HG03460 (cell line): ENCODE data around the gene SEC63.

ENCODE experiments used
- ATAC-seq: cut with Tn5 transposase; IDR thresholded peaks from one replicate; pipeline ENCODE4 v1.9.1; 2021; ENCODE audit not compliant: unreplicated experiment

Gene SEC63

GRCh38 chr6:107820338-107821261 lies 137.4 kb downstream of the SEC63 start:
- no peak for ATAC-seq

GRCh38 chr6:107819964-107820337 lies 138.1 kb downstream of the SEC63 start:
- ATAC-seq: no peak

- ATAC-seq: no peak
Measured at GRCh38 chr6:107819217-107819616, 138.8 kb downstream of the SEC63 start.

GRCh38 chr6:107818272-107818671 lies 139.7 kb downstream of the SEC63 start:
- ATAC-seq: no peak

- ATAC-seq: no peak
Measured at GRCh38 chr6:107817784-107818183, 140.2 kb downstream of the SEC63 start.
